GM13976 (cell line): ENCODE measurements around the gene AFG1L.
"Not testable (repeated sequence)": the region's sequence is repeated elsewhere in the genome, so short reads cannot be mapped to it uniquely, and the experiment has no call there.

ENCODE experiments used
- DNase-seq: peaks from one replicate; pipeline ENCODE4 v3.0.0; 2012; ENCODE audit warnings: low spot score
- CTCF ChIP-seq: IDR thresholded peaks from 2 replicates; pipeline ENCODE4 v1.5.1; 2012; ENCODE audit warnings: borderline replicate concordance, mild to moderate bottlenecking; ENCODE audit not compliant: insufficient read depth; ENCODE audit errors: extremely low read depth, missing control alignments, control extremely low read depth
- in situ Hi-C: fragments of 300-500 bp; cut with MboI; formaldehyde crosslinking; loops from one replicate; pipeline ENCODE4 v1.12.0; 2022; ENCODE audit warnings: low sequenced_read_pairs, mixed read lengths, inconsistent platforms; ENCODE audit not compliant: unreplicated experiment

Gene AFG1L

GRCh38 chr6:108528878-108529277 lies 234.0 kb downstream of the AFG1L start:
- no peak for DNase-seq
- in situ Hi-C loops: no loop called here
- no peak for TF ChIP-seq CTCF

DNA sequence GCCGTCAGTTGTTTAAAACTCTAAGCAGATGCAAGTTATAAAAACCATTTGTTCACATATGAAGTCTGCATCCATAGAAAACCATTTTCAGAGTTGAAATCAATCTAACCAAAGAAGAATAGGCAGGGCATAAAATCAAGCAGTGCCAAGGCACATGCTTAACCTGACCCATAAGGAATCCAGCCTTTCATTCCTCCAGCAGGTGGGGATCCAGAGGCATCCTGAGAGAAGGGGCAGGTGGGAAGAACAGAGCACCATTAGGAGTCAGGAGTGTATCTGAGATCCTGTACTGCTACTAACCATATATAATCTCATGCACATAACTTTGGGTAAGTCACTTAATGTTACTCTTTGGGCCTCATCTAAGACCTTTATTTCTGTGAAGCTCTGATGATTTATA lies 236.5 kb downstream of the AFG1L start:
- DNase-seq: no peak
- no peak for TF ChIP-seq CTCF
- in situ Hi-C loops: no loop called here

DNA sequence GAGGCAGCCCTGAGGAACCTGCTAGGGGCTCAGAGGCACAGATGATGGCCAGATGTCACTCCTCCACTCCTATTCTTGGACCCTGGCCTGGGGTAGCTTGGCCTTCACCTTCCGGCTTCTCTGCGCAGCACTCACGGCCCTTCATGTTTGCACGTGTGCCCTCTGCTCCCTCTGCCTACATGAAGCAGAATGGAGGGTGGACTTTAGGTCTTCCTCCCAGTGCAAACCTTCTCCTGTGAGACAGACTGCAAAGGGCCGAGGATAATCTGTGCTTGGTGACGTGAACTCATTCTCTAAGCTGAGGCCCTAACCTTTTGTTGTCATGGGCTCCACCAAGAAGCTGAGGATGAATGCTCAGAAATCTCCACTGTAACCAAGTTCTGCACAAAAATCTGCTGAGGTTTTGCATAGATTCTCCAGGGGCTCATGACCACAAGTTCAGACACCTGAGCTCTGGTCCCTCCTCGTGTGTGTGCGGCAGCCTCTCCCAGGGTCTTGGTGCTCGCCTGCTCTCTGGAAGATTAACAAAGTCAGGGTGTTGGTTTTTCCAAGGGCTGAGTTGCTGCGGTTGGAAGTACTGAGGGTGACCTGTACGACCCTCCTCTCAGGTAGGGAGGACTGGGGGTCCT lies 240.4 kb downstream of the AFG1L start:
- in situ Hi-C loops: no loop called here

DNA sequence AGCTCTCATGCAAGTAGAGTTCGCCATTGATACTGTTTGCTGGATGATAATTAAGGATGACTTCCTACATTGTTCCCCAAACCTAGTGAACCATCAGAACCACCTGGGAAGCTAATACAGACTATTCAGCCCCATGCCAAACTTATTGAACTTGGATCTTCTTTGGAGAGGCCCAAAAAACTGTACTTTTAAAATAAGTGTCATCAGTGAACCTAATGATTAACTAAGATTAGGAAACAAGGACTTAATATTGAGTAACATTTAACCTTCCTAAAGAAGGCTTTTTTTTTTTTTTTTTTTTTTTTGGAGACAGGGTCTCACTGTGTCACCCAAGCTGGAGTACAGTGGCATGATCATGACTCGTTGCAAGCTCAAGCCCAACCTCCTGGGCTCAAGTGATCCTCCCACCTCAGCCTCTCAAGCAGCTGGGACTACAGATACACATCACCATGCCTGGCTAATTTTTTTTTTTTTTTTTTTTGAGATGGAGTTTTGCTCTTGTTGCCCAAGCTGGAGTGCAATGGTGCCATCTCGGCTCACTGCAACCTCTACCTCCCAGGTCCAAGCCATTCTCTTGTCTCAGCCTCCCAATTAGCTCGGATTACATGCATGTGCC lies 241.2 kb downstream of the AFG1L start:
- in situ Hi-C loops, DNase-seq: not testable (repeated sequence)

More for the DNA sequence above, 240.4 kb downstream of the AFG1L start:
- TF ChIP-seq CTCF: no peak
- no peak for DNase-seq

- in situ Hi-C loops: loop anchor here (10.0 kb wide), 1 partner anchor 523 kb away; no protein-coding TSS in a partner anchor
- DNase-seq: peak; percentile 60
- TF ChIP-seq CTCF: peak; percentile 79
Observed at GRCh38 chr6:108541843-108542759, 247.2 kb downstream of the AFG1L start.

DNA sequence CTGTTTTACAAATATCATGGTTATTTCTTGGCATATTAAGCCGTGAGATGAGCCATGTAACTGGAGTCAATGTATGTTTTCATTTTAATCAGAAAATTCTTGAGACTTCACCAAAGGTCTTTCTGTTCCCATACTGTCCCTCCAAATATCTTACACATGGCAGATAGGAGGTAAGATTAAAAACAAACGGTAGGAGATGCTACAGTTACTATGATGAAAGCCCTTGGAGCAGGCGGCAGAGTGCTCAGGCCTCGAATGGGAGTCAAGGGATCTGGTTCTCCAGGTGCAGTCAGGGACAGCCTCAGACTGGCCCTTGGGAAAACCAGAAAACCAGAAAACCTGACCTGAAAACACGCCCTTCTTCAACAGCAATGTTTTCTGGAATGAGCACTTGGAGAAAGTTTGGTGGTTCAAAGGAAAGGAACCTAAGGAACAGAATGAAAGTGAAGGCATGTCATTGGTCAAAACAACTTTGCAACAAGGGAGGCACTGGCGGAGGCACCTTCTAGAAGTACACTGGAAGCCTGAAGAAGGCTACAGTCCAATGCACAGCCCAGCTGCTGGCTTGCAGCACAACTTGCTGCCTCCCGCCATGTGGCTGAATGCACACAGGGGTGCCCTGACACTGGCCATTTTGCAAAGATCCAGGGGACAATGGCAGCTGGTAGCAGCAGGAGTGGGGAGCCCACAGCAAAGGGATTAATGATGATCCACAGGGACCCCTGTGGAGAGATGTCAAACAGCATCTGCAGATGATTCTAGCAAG lies 248.5 kb downstream of the AFG1L start:
- no peak for DNase-seq
- in situ Hi-C loops: loop anchor here (10.0 kb wide), 1 partner anchor 521 kb away; no protein-coding TSS in a partner anchor
- no peak for TF ChIP-seq CTCF
